NCI-H2196 (cell line): ENCODE results near the gene SCAF4.

Experiments
- DNase-seq: peaks from one replicate; lab custom pipeline; 2025; ENCODE audit not compliant: unreplicated experiment; lab: John Stamatoyannopoulos, UW

SCAF4 gene

GRCh38 chr21:31714741-31715365 is 17.1 kb downstream of the SCAF4 start:
- DNase-seq: no peak

GRCh38 chr21:31713973-31714740 is 17.8 kb downstream of the SCAF4 start:
- DNase-seq: no peak

- no peak for DNase-seq
Measured at GRCh38 chr21:31713115-31713514, 18.8 kb downstream of the SCAF4 start.

GRCh38 chr21:31711745-31712285 is 20.1 kb downstream of the SCAF4 start:
- DNase-seq: no peak

GRCh38 chr21:31711326-31711725 is 20.6 kb downstream of the SCAF4 start:
- no peak for DNase-seq

- no peak for DNase-seq
Measured at GRCh38 chr21:31710586-31710985, 21.3 kb downstream of the SCAF4 start.

GRCh38 chr21:31708541-31708940 is 23.4 kb downstream of the SCAF4 start:
- DNase-seq: no peak

- DNase-seq: no peak
Measured at GRCh38 chr21:31707499-31707898, 24.4 kb downstream of the SCAF4 start.

- no peak for DNase-seq
Measured at GRCh38 chr21:31706562-31706961, 25.4 kb downstream of the SCAF4 start.

GRCh38 chr21:31700040-31700439 is 31.9 kb downstream of the SCAF4 start:
- DNase-seq: no peak

GRCh38 chr21:31698461-31698860 is 33.5 kb downstream of the SCAF4 start:
- DNase-seq: no peak

- no peak for DNase-seq
Measured at GRCh38 chr21:31696424-31696823, 35.5 kb downstream of the SCAF4 start.

GRCh38 chr21:31693222-31693621 is 38.7 kb downstream of the SCAF4 start:
- DNase-seq: no peak

GRCh38 chr21:31688603-31689368 is 43.1 kb downstream of the SCAF4 start:
- DNase-seq: no peak

- DNase-seq: no peak
Measured at GRCh38 chr21:31687108-31687507, 44.8 kb downstream of the SCAF4 start.

GRCh38 chr21:31686272-31686915 is 45.5 kb downstream of the SCAF4 start:
- DNase-seq: no peak

GRCh38 chr21:31684918-31685317 is 47.0 kb downstream of the SCAF4 start:
- DNase-seq: no peak

GRCh38 chr21:31683029-31683428 is 48.9 kb downstream of the SCAF4 start:
- no peak for DNase-seq

GRCh38 chr21:31682620-31683019 is 49.3 kb downstream of the SCAF4 start:
- no peak for DNase-seq

- DNase-seq: no peak
Measured at GRCh38 chr21:31678478-31678877, 53.4 kb downstream of the SCAF4 start.

GRCh38 chr21:31677047-31677446 is 54.9 kb downstream of the SCAF4 start:
- no peak for DNase-seq
